Measurements from ENCODE around the gene C2CD2. TPM values are rescaled to one million over a fixed set of nuclear protein-coding genes. Genes with fewer than 3 reads are reported as not detected.

Gene C2CD2
- total and polyA plus RNA-seq, 2 experiments from 2014 or later = 8.7 to 12.4 TPM

DNA sequence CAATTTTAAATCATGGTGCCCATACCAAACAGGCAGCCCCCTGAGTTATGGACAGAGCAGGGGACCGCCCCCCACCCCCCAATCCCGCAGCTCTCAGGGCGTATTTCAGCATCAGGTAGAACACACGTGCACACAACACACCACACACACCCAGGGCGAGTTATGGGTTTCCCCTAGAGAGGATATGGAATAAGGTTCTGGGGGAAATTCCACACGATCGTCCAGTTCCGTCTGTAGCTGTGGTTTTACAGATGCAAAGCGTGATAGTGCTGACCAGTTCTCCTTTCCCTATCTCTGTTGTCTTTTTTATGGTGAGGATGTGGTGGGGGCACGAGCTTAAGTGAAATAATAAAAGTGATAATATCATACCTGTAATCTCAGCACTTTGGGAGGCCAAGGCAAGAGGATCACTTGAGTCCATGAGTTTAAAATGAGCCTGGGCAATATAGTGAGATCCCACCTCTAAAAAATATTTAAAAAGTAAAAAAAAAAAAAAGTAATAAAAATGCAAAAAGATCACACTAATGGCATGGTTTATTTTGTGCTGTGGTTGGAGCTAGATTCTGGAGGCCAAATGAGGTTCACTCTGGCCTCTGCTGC, 25.1 kb downstream of the C2CD2 start:
- no peak overlapping the region for H3K27ac ChIP-seq

DNA sequence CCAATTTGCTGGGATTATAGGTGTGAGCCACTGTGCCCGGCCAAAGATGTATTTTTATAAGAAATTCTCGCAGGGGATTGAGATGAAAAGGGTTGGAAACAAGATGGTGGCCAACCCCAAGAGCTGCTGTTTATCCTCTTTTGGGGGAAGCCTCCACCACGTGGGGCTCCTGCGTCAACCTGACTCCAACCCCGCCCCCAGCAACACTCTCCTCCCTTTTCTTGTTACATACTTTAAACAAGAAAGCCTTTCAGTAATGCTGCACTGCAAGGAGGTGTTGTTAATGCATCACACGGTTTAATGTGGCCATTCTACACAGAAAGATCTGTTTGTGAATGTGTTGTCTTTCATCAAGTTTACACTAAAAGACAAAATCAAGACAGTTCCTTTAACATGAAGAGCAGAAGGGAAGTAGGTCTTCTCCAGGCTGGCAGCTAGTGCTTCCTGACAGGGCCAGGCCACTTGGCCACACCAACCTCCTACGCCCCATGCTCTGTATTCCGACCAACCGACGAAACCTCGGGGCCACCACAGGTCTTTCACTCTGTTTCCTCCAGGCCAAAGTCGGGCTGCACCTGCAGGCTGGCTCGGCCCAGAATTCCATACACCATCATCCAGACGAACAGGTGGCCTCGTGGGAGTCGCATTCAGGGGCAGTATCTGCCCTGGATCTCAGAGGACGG, 25.9 kb downstream of the C2CD2 start:
- Histone ChIP-seq H3K36me3 (no peaks in the 10 kb centered on the region), H3K4me1 (ENCODE audit: low read depth) (peaks cover 6% of the 10 kb centered on the region), H3K4me3 (no peak overlapping the region), H3K27me3 (no peaks in the 10 kb centered on the region), H3K27ac (no peak overlapping the region), H3K9me3 (ENCODE audit: low read depth) (no peaks in the 10 kb centered on the region)
- TF ChIP-seq, protein P1, sequence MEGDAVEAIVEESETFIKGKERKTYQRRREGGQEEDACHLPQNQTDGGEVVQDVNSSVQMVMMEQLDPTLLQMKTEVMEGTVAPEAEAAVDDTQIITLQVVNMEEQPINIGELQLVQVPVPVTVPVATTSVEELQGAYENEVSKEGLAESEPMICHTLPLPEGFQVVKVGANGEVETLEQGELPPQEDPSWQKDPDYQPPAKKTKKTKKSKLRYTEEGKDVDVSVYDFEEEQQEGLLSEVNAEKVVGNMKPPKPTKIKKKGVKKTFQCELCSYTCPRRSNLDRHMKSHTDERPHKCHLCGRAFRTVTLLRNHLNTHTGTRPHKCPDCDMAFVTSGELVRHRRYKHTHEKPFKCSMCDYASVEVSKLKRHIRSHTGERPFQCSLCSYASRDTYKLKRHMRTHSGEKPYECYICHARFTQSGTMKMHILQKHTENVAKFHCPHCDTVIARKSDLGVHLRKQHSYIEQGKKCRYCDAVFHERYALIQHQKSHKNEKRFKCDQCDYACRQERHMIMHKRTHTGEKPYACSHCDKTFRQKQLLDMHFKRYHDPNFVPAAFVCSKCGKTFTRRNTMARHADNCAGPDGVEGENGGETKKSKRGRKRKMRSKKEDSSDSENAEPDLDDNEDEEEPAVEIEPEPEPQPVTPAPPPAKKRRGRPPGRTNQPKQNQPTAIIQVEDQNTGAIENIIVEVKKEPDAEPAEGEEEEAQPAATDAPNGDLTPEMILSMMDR (IDR thresholded peaks at IDR 0.05; ENCODE audit: low read depth, low read length) = no peak
- DNase-seq (ENCODE audit: low read depth in 1 of 2, low spot score in 1 of 2) = no peak

More for the DNA sequence above, 25.1 kb downstream of the C2CD2 start:
- TF ChIP-seq, protein P1 (IDR thresholded peaks at IDR 0.05; ENCODE audit: low read depth, low read length) = no peak
- Histone ChIP-seq H3K4me1 (ENCODE audit: low read depth) (peaks cover 7% of the 10 kb centered on the region), H3K36me3 (no peaks in the 10 kb centered on the region), H3K9me3 (ENCODE audit: low read depth) (no peaks in the 10 kb centered on the region), H3K27me3 (no peaks in the 10 kb centered on the region), H3K4me3 (no peak overlapping the region)
- DNase-seq (ENCODE audit: low read depth in 1 of 2, low spot score in 1 of 2) = no peak

DNA sequence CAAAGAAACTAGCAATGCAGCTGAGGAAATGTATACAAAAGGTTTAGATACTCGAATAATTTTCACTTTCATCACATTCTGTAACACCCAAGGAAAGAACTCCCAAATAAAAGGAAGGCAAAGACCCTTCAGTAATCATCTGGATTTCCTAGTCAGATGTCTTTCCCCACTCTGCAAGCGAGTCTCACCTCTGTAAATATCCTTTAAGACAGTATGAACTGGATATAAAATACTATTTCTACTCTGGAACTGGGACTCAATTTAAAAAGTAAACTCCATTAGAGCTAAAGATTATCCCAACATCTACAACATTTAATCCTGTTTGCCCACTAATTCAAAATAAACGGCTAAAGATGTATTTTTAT, 27.0 kb downstream of the C2CD2 start:
- Histone ChIP-seq H3K27ac (no peak overlapping the region), H3K4me3 (no peak overlapping the region), H3K27me3 (no peaks in the 10 kb centered on the region), H3K36me3 (no peaks in the 10 kb centered on the region), H3K9me3 (ENCODE audit: low read depth) (no peaks in the 10 kb centered on the region), H3K4me1 (ENCODE audit: low read depth) (peaks cover 3% of the 10 kb centered on the region)
- TF ChIP-seq, protein P1 (IDR thresholded peaks at IDR 0.05; ENCODE audit: low read depth, low read length) = no peak
- DNase-seq (ENCODE audit: low read depth in 1 of 2, low spot score in 1 of 2) = no peak

DNA sequence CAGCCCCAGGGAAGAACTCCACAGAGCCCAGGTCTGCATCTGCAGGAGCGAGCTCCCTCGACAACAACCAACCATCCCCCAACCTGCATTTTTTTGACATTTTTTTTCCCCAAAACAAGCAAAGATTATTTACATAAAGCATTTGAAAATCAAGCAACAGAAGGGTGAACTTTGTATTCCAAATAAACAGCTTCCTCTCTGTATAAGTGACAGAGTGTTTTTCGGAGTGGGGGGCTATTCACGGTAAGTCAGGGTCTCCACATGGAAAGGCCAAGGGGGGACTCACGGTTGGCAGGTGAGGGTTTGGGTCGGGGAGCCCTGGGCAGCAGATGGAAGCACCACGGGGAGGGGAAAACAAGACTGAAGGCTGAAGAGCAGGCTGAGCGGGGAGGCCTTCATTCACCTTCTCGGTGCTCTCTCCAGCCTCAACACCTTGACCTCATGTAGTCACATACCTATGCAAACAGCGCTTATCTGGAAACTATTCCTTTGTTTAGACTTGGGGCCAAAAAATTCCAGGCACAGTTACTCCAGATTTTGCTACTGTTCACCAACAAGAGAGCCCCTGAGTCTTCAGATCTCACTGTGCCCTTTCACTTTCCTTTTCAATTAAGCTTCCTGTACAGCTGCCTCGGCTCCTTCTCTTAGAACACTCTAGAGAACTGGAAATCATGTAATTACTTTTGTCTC, 27.6 kb downstream of the C2CD2 start:
- H3K4me1 ChIP-seq (ENCODE audit: low read depth) = peaks cover 3% of the 10 kb centered on the region
- peak in 1 of 2 donors; percentile 64 for DNase-seq (ENCODE audit: low read depth in 1 of 2, low spot score in 1 of 2)
- H3K27me3 ChIP-seq = no peaks in the 10 kb centered on the region
- H3K36me3 ChIP-seq = no peaks in the 10 kb centered on the region
- TF ChIP-seq, protein P1 (IDR thresholded peaks at IDR 0.05; ENCODE audit: low read depth, low read length) = no peak
- no peak overlapping the region for H3K27ac ChIP-seq
- no peaks in the 10 kb centered on the region for H3K9me3 ChIP-seq (ENCODE audit: low read depth)
- no peak overlapping the region for H3K4me3 ChIP-seq

DNA sequence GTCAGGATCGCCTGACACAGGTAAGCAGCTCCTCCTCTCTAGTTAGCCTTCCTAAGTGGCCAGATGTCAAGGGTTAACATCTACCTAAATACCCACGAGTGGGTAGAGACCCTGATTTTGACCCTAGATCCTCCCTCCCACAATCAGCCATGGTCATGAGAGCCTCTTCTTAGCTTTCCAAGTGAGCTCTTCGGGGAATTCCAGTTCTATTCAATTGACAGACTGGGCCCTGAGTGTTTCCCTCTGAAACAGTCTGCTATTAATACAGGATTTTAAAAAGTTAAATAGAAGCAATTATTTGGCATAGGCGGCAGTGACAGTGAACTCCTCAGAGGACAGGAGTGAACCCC, 28.1 kb downstream of the C2CD2 start:
- H3K36me3 ChIP-seq = no peaks in the 10 kb centered on the region
- no peaks in the 10 kb centered on the region for H3K9me3 ChIP-seq (ENCODE audit: low read depth)
- no peak for DNase-seq (ENCODE audit: low read depth in 1 of 2, low spot score in 1 of 2)
- H3K4me1 ChIP-seq (ENCODE audit: low read depth) = peaks cover 3% of the 10 kb centered on the region
- no peaks in the 10 kb centered on the region for H3K27me3 ChIP-seq
- no peak overlapping the region for H3K27ac ChIP-seq
- no peak overlapping the region for H3K4me3 ChIP-seq
- TF ChIP-seq, protein P1 (IDR thresholded peaks at IDR 0.05; ENCODE audit: low read depth, low read length) = no peak

Data from cardiac muscle cell (in vitro differentiated cells and primary cell).